ENCODE data around the gene ZYG11A.

The ZYG11A gene

GRCh38 chr1:52943876-52944416 is 101.4 kb downstream of the ZYG11A start:
- Mint-ChIP-seq H3K9me3 (peaks cover 7% of the 10 kb centered on the region), H3K27ac (no peak overlapping the region), H3K4me1 (ENCODE audit: low read depth) (no peaks in the 10 kb centered on the region), H3K27me3 (no peaks in the 10 kb centered on the region), H3K4me3 (no peak overlapping the region), H3K36me3 (ENCODE audit: low read depth) (peaks cover 36% of the 10 kb centered on the region)
- intact Hi-C loops (cut with micrococcal nuclease) = no loop called here

GRCh38 chr1:52944566-52944965 is 102.0 kb downstream of the ZYG11A start:
- H3K36me3 Mint-ChIP-seq (ENCODE audit: low read depth) = peaks cover 41% of the 10 kb centered on the region
- intact Hi-C loops (cut with micrococcal nuclease) = no loop called here
- no peaks in the 10 kb centered on the region for H3K27me3 Mint-ChIP-seq
- no peaks in the 10 kb centered on the region for H3K4me1 Mint-ChIP-seq (ENCODE audit: low read depth)
- no peak overlapping the region for H3K27ac Mint-ChIP-seq
- H3K9me3 Mint-ChIP-seq = peaks cover 7% of the 10 kb centered on the region
- no peak overlapping the region for H3K4me3 Mint-ChIP-seq

All from dendritic cell treated with granulocyte-macrophage colony-stimulating factor and Interleukin-4, amounts not matched to agents 40 ng/mL and 50 ng/mL, for 4 days (primary cell).